Measurements from ENCODE around the gene PRAF2.

PRAF2 gene

GRCh38 chrX:49072712-49073095, 1.1 kb downstream of the PRAF2 start:
- H3K9ac ChIP-seq (ENCODE audit: low read depth, low read length) = peak overlapping the region; percentile 20; the same call in 1 of the 2 replicates
- H3K4me1 ChIP-seq (ENCODE audit: insufficient read depth, low read length) = no peaks in the 10 kb centered on the region
- H3K9me3 ChIP-seq (ENCODE audit: insufficient read depth, low read depth, low read length) = no peaks in the 10 kb centered on the region
- no peak overlapping the region for H3K27ac ChIP-seq (ENCODE audit: low read depth, low read length)
- H3K36me3 ChIP-seq (ENCODE audit: insufficient read depth, low read length) = peaks cover 6% of the 10 kb centered on the region; the same call in 1 of the 2 replicates
- H3K27me3 ChIP-seq (ENCODE audit: insufficient read depth, low read length) = no peaks in the 10 kb centered on the region
- peak overlapping the region; percentile 93 for H3K4me3 ChIP-seq (ENCODE audit: low read length)
- 84% methylated on average over 10 of the region's 10 CpGs for WGBS

GRCh38 chrX:49071877-49072711, 1.7 kb downstream of the PRAF2 start:
- WGBS = 95% methylated on average over 63 of the region's 63 CpGs
- Histone ChIP-seq H3K9ac (ENCODE audit: low read depth, low read length) (peak overlapping the region; percentile 20; the same call in 1 of the 2 replicates), H3K9me3 (ENCODE audit: insufficient read depth, low read depth, low read length) (no peaks in the 10 kb centered on the region), H3K4me1 (ENCODE audit: insufficient read depth, low read length) (no peaks in the 10 kb centered on the region), H3K4me3 (ENCODE audit: low read length) (peak overlapping the region; percentile 93), H3K27me3 (ENCODE audit: insufficient read depth, low read length) (no peaks in the 10 kb centered on the region), H3K36me3 (ENCODE audit: insufficient read depth, low read length) (peaks cover 3% of the 10 kb centered on the region; the same call in 1 of the 2 replicates), H3K27ac (ENCODE audit: low read depth, low read length) (no peak overlapping the region)

- no peak overlapping the region for H3K4me3 ChIP-seq (ENCODE audit: low read length)
- no peaks in the 10 kb centered on the region for H3K4me1 ChIP-seq (ENCODE audit: insufficient read depth, low read length)
- H3K9ac ChIP-seq (ENCODE audit: low read depth, low read length) = no peak overlapping the region
- peaks cover 8% of the 10 kb centered on the region; the same call in 1 of the 2 replicates for H3K36me3 ChIP-seq (ENCODE audit: insufficient read depth, low read length)
- WGBS = 91% methylated on average over 4 of the region's 4 CpGs
- H3K27ac ChIP-seq (ENCODE audit: low read depth, low read length) = no peak overlapping the region
- H3K27me3 ChIP-seq (ENCODE audit: insufficient read depth, low read length) = no peaks in the 10 kb centered on the region
- no peaks in the 10 kb centered on the region for H3K9me3 ChIP-seq (ENCODE audit: insufficient read depth, low read depth, low read length)
Measured at GRCh38 chrX:49070988-49071387, 2.8 kb downstream of the PRAF2 start.

GRCh38 chrX:49069038-49069437, 4.8 kb downstream of the PRAF2 start:
- WGBS = 94% methylated on average over 11 of the region's 11 CpGs
- Histone ChIP-seq H3K9ac (ENCODE audit: low read depth, low read length) (no peak overlapping the region), H3K36me3 (ENCODE audit: insufficient read depth, low read length) (peaks cover 12% of the 10 kb centered on the region; the same call in 1 of the 2 replicates), H3K27me3 (ENCODE audit: insufficient read depth, low read length) (no peaks in the 10 kb centered on the region), H3K27ac (ENCODE audit: low read depth, low read length) (no peak overlapping the region), H3K4me3 (ENCODE audit: low read length) (no peak overlapping the region), H3K9me3 (ENCODE audit: insufficient read depth, low read depth, low read length) (no peaks in the 10 kb centered on the region), H3K4me1 (ENCODE audit: insufficient read depth, low read length) (no peaks in the 10 kb centered on the region)

- Histone ChIP-seq H3K9me3 (ENCODE audit: insufficient read depth, low read depth, low read length) (no peaks in the 10 kb centered on the region), H3K27me3 (ENCODE audit: insufficient read depth, low read length) (no peaks in the 10 kb centered on the region), H3K4me3 (ENCODE audit: low read length) (no peak overlapping the region), H3K27ac (ENCODE audit: low read depth, low read length) (no peak overlapping the region), H3K4me1 (ENCODE audit: insufficient read depth, low read length) (no peaks in the 10 kb centered on the region), H3K9ac (ENCODE audit: low read depth, low read length) (no peak overlapping the region), H3K36me3 (ENCODE audit: insufficient read depth, low read length) (peaks cover 17% of the 10 kb centered on the region)
- 95% methylated on average over 40 of the region's 41 CpGs for WGBS
Measured at GRCh38 chrX:49067285-49068120, 6.3 kb downstream of the PRAF2 start.

- H3K36me3 ChIP-seq (ENCODE audit: insufficient read depth, low read length) = peaks cover 17% of the 10 kb centered on the region
- H3K27ac ChIP-seq (ENCODE audit: low read depth, low read length) = no peak overlapping the region
- no peak overlapping the region for H3K4me3 ChIP-seq (ENCODE audit: low read length)
- H3K9ac ChIP-seq (ENCODE audit: low read depth, low read length) = no peak overlapping the region
- H3K4me1 ChIP-seq (ENCODE audit: insufficient read depth, low read length) = no peaks in the 10 kb centered on the region
- H3K27me3 ChIP-seq (ENCODE audit: insufficient read depth, low read length) = no peaks in the 10 kb centered on the region
- 88% methylated on average over 8 of the region's 9 CpGs for WGBS
- no peaks in the 10 kb centered on the region for H3K9me3 ChIP-seq (ENCODE audit: insufficient read depth, low read depth, low read length)
Measured at GRCh38 chrX:49066690-49067089, 7.1 kb downstream of the PRAF2 start.

GRCh38 chrX:49066278-49066677, 7.5 kb downstream of the PRAF2 start:
- Histone ChIP-seq H3K4me1 (ENCODE audit: insufficient read depth, low read length) (no peaks in the 10 kb centered on the region), H3K9me3 (ENCODE audit: insufficient read depth, low read depth, low read length) (no peaks in the 10 kb centered on the region)
- WGBS = 100% methylated on average over 1 of the region's 2 CpGs

GRCh38 chrX:49064735-49065134, 9.1 kb downstream of the PRAF2 start:
- Histone ChIP-seq H3K4me3 (ENCODE audit: low read length) (no peak overlapping the region), H3K27ac (ENCODE audit: low read depth, low read length) (no peak overlapping the region), H3K27me3 (ENCODE audit: insufficient read depth, low read length) (no peaks in the 10 kb centered on the region), H3K4me1 (ENCODE audit: insufficient read depth, low read length) (no peaks in the 10 kb centered on the region), H3K36me3 (ENCODE audit: insufficient read depth, low read length) (peaks cover 17% of the 10 kb centered on the region), H3K9me3 (ENCODE audit: insufficient read depth, low read depth, low read length) (no peaks in the 10 kb centered on the region), H3K9ac (ENCODE audit: low read depth, low read length) (no peak overlapping the region)
- 94% methylated on average over 8 of the region's 8 CpGs for WGBS

More at GRCh38 chrX:49066278-49066677, 7.5 kb downstream of the PRAF2 start:
- H3K36me3 ChIP-seq (ENCODE audit: insufficient read depth, low read length) = peaks cover 17% of the 10 kb centered on the region
- no peak overlapping the region for H3K4me3 ChIP-seq (ENCODE audit: low read length)
- no peak overlapping the region for H3K9ac ChIP-seq (ENCODE audit: low read depth, low read length)
- H3K27me3 ChIP-seq (ENCODE audit: insufficient read depth, low read length) = no peaks in the 10 kb centered on the region
- no peak overlapping the region for H3K27ac ChIP-seq (ENCODE audit: low read depth, low read length)

GRCh38 chrX:49064303-49064702, 9.5 kb downstream of the PRAF2 start:
- Histone ChIP-seq H3K27me3 (ENCODE audit: insufficient read depth, low read length) (no peaks in the 10 kb centered on the region), H3K9me3 (ENCODE audit: insufficient read depth, low read depth, low read length) (no peaks in the 10 kb centered on the region), H3K36me3 (ENCODE audit: insufficient read depth, low read length) (peaks cover 17% of the 10 kb centered on the region), H3K9ac (ENCODE audit: low read depth, low read length) (no peak overlapping the region), H3K4me1 (ENCODE audit: insufficient read depth, low read length) (no peaks in the 10 kb centered on the region), H3K4me3 (ENCODE audit: low read length) (no peak overlapping the region), H3K27ac (ENCODE audit: low read depth, low read length) (no peak overlapping the region)
- 94% methylated on average over 20 of the region's 20 CpGs for WGBS

GRCh38 chrX:49063715-49064114, 10.1 kb downstream of the PRAF2 start:
- no peaks in the 10 kb centered on the region for H3K27me3 ChIP-seq (ENCODE audit: insufficient read depth, low read length)
- H3K36me3 ChIP-seq (ENCODE audit: insufficient read depth, low read length) = peaks cover 17% of the 10 kb centered on the region
- no peak overlapping the region for H3K4me3 ChIP-seq (ENCODE audit: low read length)
- no peak overlapping the region for H3K27ac ChIP-seq (ENCODE audit: low read depth, low read length)
- H3K4me1 ChIP-seq (ENCODE audit: insufficient read depth, low read length) = no peaks in the 10 kb centered on the region
- no peaks in the 10 kb centered on the region for H3K9me3 ChIP-seq (ENCODE audit: insufficient read depth, low read depth, low read length)
- no peak overlapping the region for H3K9ac ChIP-seq (ENCODE audit: low read depth, low read length)
- WGBS = 95% methylated on average over 7 of the region's 9 CpGs

GRCh38 chrX:49061916-49062315, 11.9 kb downstream of the PRAF2 start:
- WGBS = 95% methylated on average over 10 of the region's 10 CpGs
- no peak overlapping the region for H3K27ac ChIP-seq (ENCODE audit: low read depth, low read length)
- peaks cover 16% of the 10 kb centered on the region for H3K36me3 ChIP-seq (ENCODE audit: insufficient read depth, low read length)
- no peaks in the 10 kb centered on the region for H3K27me3 ChIP-seq (ENCODE audit: insufficient read depth, low read length)
- no peaks in the 10 kb centered on the region for H3K4me1 ChIP-seq (ENCODE audit: insufficient read depth, low read length)
- H3K4me3 ChIP-seq (ENCODE audit: low read length) = no peak overlapping the region
- H3K9me3 ChIP-seq (ENCODE audit: insufficient read depth, low read depth, low read length) = no peaks in the 10 kb centered on the region
- no peak overlapping the region for H3K9ac ChIP-seq (ENCODE audit: low read depth, low read length)
